K562 (cell line): ENCODE results near the gene ZBTB25. TPM values are rescaled to one million over a fixed set of nuclear protein-coding genes. Genes with fewer than 3 reads are reported as not detected.

Experiments used
- FOSL1 ChIP-seq: fragments of 200-800 bp; sonication (Bioruptor generic); conservative IDR thresholded peaks from 2 replicates; pipeline ENCODE4 v1.6.1; 2016; ENCODE audit warnings: missing genetic modification characterization, missing compliant biosample characterization
- HDAC8 ChIP-seq: fragments of 450-650 bp; IDR thresholded peaks from 2 replicates; pipeline ENCODE4 v1.6.1; 2016; ENCODE audit warnings: mild to moderate bottlenecking, missing genetic modification characterization, moderate library complexity, missing compliant biosample characterization
- JUND ChIP-seq, 2 experiments: IDR thresholded peaks; 2 replicates in 1 of 2; 3 replicates in 1 of 2; pipeline ENCODE4 v1.6.1; 2011; ENCODE audit warnings: borderline replicate concordance in 2 of 2, low read depth in 2 of 2, low read length in 2 of 2, improper control_type of control experiment in 1 of 2, missing biosample characterization in 1 of 2, missing genetic modification characterization in 1 of 2, missing genetic modification reagents in 1 of 2
- MEIS2 ChIP-seq: fragments of 450-650 bp; IDR thresholded peaks from 2 replicates; pipeline ENCODE4 v1.6.1; 2014; ENCODE audit warnings: mild to moderate bottlenecking; ENCODE audit not compliant: partially characterized antibody
- PKNOX1 ChIP-seq: fragments of 450-650 bp; IDR thresholded peaks from 2 replicates; pipeline ENCODE4 v1.6.1; 2016
- TAF7 ChIP-seq: fragments of 450-650 bp; IDR thresholded peaks from 2 replicates; pipeline ENCODE4 v1.6.1; 2016; ENCODE audit warnings: missing genetic modification characterization, missing compliant biosample characterization
- ZNF146 ChIP-seq: IDR thresholded peaks from one replicate; pipeline ENCODE4 v1.6.1; 2018; ENCODE audit warnings: missing compliant biosample characterization; ENCODE audit not compliant: unreplicated experiment
- ZNF324 ChIP-seq: fragments of 250-450 bp; sonication (Bioruptor Pico); IDR thresholded peaks from 2 replicates; pipeline ENCODE4 v1.4.0; 2020; ENCODE audit warnings: mild to moderate bottlenecking
- polyA plus RNA-seq, 8 experiments: library from polyadenylated mRNA; depleted of rRNA in 4 of 8; stranded (reverse) in 5 of 8; unstranded in 3 of 8; fragments of >200 nt; fragmentation: Nextera tagmentation in 2 of 8; fragmentation: Illumina TruSeq in 1 of 8; extraction: Ambion mirVana in 2 of 8; extraction: Trizol in 1 of 8; gene quantifications; 2 replicates each; pipeline versions ENCODE4 v1.2.1 to v1.2.3, GENCODE V29; 2011 to 2014; ENCODE audit warnings: inconsistent platforms in 1 of 8, missing spikeins in 1 of 8
- total RNA-seq, 7 experiments: library from RNA; depleted of rRNA in 6 of 7; stranded (reverse); fragments of >200 nt in 6 of 7; fragmentation: Illumina TruSeq in 2 of 7; extraction: Trizol in 2 of 7; gene quantifications; 2 replicates each; pipeline versions ENCODE4 v1.2.1 to v1.2.3, GENCODE V29; 2011 to 2021; ENCODE audit warnings: low replicate concordance in 1 of 7
- TF ChIP-seq, protein P1 (sequence below), 2 experiments: fragments of 450-650 bp; formaldehyde crosslinking in 1 of 2; IDR thresholded peaks; 2 replicates each; pipeline versions ENCODE4 v1.4.0 to v1.6.1; 2014 to 2020; ENCODE audit warnings: mild to moderate bottlenecking in 2 of 2, borderline replicate concordance in 1 of 2, low read depth in 1 of 2

Gene ZBTB25
- total and polyA plus RNA-seq, 9 of the 15 experiments (the other 6 are each of a cell fraction or from before 2014, with no cell fraction given): 0.61 to 3.9 (median 2.3) TPM

GRCh38 chr14:64417055-64417770 is 86.4 kb downstream of the ZBTB25 start (continued):
- TF ChIP-seq HDAC8 (tag) (no peak), TAF7 (tag) (no peak), ZNF324 (CRISPR knock-in tag) (no peak), MEIS2 (peak; percentile 69), ZNF146 (peak; percentile 29), JUND (IDR thresholded peaks at IDR 0.05; ENCODE audit: borderline replicate concordance, low read depth, low read length) (peak; percentile 61; the same call in 1 of the 2 replicates), JUND (tag; IDR thresholded peaks at IDR 0.05; ENCODE audit: borderline replicate concordance, low read depth, low read length) (peak; percentile 62; the same call in 2 of the 3 replicates), FOSL1 (tag) (peak; percentile 91), PKNOX1 (peak; percentile 27; the same call in 1 of the 2 replicates)
- TF ChIP-seq, protein P1, sequence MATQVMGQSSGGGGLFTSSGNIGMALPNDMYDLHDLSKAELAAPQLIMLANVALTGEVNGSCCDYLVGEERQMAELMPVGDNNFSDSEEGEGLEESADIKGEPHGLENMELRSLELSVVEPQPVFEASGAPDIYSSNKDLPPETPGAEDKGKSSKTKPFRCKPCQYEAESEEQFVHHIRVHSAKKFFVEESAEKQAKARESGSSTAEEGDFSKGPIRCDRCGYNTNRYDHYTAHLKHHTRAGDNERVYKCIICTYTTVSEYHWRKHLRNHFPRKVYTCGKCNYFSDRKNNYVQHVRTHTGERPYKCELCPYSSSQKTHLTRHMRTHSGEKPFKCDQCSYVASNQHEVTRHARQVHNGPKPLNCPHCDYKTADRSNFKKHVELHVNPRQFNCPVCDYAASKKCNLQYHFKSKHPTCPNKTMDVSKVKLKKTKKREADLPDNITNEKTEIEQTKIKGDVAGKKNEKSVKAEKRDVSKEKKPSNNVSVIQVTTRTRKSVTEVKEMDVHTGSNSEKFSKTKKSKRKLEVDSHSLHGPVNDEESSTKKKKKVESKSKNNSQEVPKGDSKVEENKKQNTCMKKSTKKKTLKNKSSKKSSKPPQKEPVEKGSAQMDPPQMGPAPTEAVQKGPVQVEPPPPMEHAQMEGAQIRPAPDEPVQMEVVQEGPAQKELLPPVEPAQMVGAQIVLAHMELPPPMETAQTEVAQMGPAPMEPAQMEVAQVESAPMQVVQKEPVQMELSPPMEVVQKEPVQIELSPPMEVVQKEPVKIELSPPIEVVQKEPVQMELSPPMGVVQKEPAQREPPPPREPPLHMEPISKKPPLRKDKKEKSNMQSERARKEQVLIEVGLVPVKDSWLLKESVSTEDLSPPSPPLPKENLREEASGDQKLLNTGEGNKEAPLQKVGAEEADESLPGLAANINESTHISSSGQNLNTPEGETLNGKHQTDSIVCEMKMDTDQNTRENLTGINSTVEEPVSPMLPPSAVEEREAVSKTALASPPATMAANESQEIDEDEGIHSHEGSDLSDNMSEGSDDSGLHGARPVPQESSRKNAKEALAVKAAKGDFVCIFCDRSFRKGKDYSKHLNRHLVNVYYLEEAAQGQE (IDR thresholded peaks at IDR 0.05; ENCODE audit: borderline replicate concordance): peak; percentile 12; the same call in 1 of the 2 replicates
- TF ChIP-seq, protein P1 (CRISPR knock-in tag; IDR thresholded peaks at IDR 0.05; ENCODE audit: low read depth): no peak
